Stimulated activated CD4-positive, alpha-beta T cell treated with anti-CD3 and anti-CD28 coated beads, Interleukin-15, amount 100 ng/mL, for 48 hours (primary cell): ENCODE data around the gene SPATA13.
"Not testable (repeated sequence)": the region's sequence is repeated elsewhere in the genome, so short reads cannot be mapped to it uniquely, and the experiment has no call there.

Experiments used
- DNase-seq, 2 donors: peaks; one replicate each; pipeline ENCODE4 v3.0.0-alpha.2; 2020; ENCODE audit warnings: low read depth in 2 of 2

Gene SPATA13

GRCh38 chr13:24160458-24161009 lies at the start of gene SPATA13:
Gene SPATA13 (plus strand): TSS chr13:24160720. CDS start chr13:24222930, 62,210 bp downstream.
- DNase-seq: peak; percentile 84 to 93

- no peak for DNase-seq
Measured at GRCh38 chr13:24112791-24113190, 47.7 kb upstream of the SPATA13 start.

GRCh38 chr13:24115671-24116070 lies 44.8 kb upstream of the SPATA13 start:
- DNase-seq: no peak

GRCh38 chr13:24116131-24116530 lies 44.4 kb upstream of the SPATA13 start:
- DNase-seq: no peak

GRCh38 chr13:24118576-24118975 lies 41.9 kb upstream of the SPATA13 start:
- no peak for DNase-seq

- DNase-seq: no peak
Measured at GRCh38 chr13:24119626-24120508, 40.7 kb upstream of the SPATA13 start.

GRCh38 chr13:24122045-24122444 lies 38.5 kb upstream of the SPATA13 start:
- DNase-seq: not testable (repeated sequence)

GRCh38 chr13:24122569-24122968 lies 38.0 kb upstream of the SPATA13 start:
- no peak for DNase-seq

- DNase-seq: no peak
Measured at GRCh38 chr13:24123761-24124160, 36.8 kb upstream of the SPATA13 start.

GRCh38 chr13:24124789-24125476 lies 35.6 kb upstream of the SPATA13 start:
- no peak for DNase-seq

- peak; percentile 4 to 7 for DNase-seq
Measured at GRCh38 chr13:24127116-24127631, 33.3 kb upstream of the SPATA13 start.

- no peak for DNase-seq
Measured at GRCh38 chr13:24128112-24128511, 32.4 kb upstream of the SPATA13 start.

GRCh38 chr13:24128962-24129361 lies 31.6 kb upstream of the SPATA13 start:
- DNase-seq: no peak

GRCh38 chr13:24129914-24130774 lies 30.4 kb upstream of the SPATA13 start:
- no peak for DNase-seq

GRCh38 chr13:24131749-24132148 lies 28.8 kb upstream of the SPATA13 start:
- no peak for DNase-seq

- DNase-seq: no peak
Measured at GRCh38 chr13:24133021-24133795, 27.3 kb upstream of the SPATA13 start.

GRCh38 chr13:24134231-24134630 lies 26.3 kb upstream of the SPATA13 start:
- DNase-seq: no peak

GRCh38 chr13:24134757-24135156 lies 25.8 kb upstream of the SPATA13 start:
- no peak for DNase-seq

GRCh38 chr13:24135674-24136300 lies 24.7 kb upstream of the SPATA13 start:
- no peak for DNase-seq

GRCh38 chr13:24138911-24139310 lies 21.6 kb upstream of the SPATA13 start:
- no peak for DNase-seq
